Spleen (tissue), 11 donors: ENCODE results near the gene HSPB2. TPM values are rescaled to one million over a fixed set of nuclear protein-coding genes. Genes with fewer than 3 reads are reported as not detected.

Source experiments
- DNase-seq: peaks from one replicate; pipeline ENCODE4 v3.0.0-alpha.2; 2020
- H3K27ac ChIP-seq, 8 donors: fragments of 200-600 bp; sonication (generic) in 7 of 8; 1 replicate in 4 of 8; 2 replicates in 4 of 8; pipeline versions ENCODE4 v1.5.0 to v1.8.0; 2016 to 2021; ENCODE audit warnings: inconsistent platforms in 4 of 8, mild to moderate bottlenecking in 4 of 8, moderate library complexity in 1 of 8
- H3K27me3 ChIP-seq, 7 donors: fragments of 200-600 bp; sonication (generic) in 6 of 7; replicated peaks in 1 of 7; 1 replicate in 4 of 7; 2 replicates in 3 of 7; pipeline versions ENCODE4 v1.5.0 to v1.8.0; 2016 to 2021; ENCODE audit warnings: inconsistent platforms in 3 of 7, mild to moderate bottlenecking in 1 of 7
- H3K36me3 ChIP-seq, 6 donors: fragments of 200-600 bp; sonication (generic) in 5 of 6; 1 replicate in 4 of 6; 2 replicates in 2 of 6; pipeline versions ENCODE4 v1.5.0 to v1.8.0; 2016 to 2021; ENCODE audit warnings: inconsistent platforms in 2 of 6
- H3K4me1 ChIP-seq, 6 donors: fragments of 200-600 bp; sonication (generic) in 5 of 6; 1 replicate in 3 of 6; 2 replicates in 3 of 6; pipeline versions ENCODE4 v1.5.0 to v1.8.0; 2016 to 2021; ENCODE audit warnings: inconsistent platforms in 3 of 6
- H3K4me3 ChIP-seq, 8 donors: fragments of 200-600 bp; sonication (generic) in 7 of 8; 1 replicate in 4 of 8; 2 replicates in 4 of 8; pipeline versions ENCODE4 v1.5.0 to v1.8.0; 2016 to 2021; ENCODE audit warnings: inconsistent platforms in 4 of 8, mild to moderate bottlenecking in 4 of 8, moderate library complexity in 2 of 8
- H3K9me3 ChIP-seq, 8 donors: fragments of 200-600 bp; sonication (generic) in 7 of 8; 1 replicate in 4 of 8; 2 replicates in 4 of 8; pipeline versions ENCODE4 v1.5.0 to v1.8.0; 2016 to 2021; ENCODE audit warnings: inconsistent platforms in 4 of 8
- CTCF ChIP-seq, 11 experiments: fragments of 200-600 bp in 7 of 11; fragments of 450-650 bp in 4 of 11; sonication (generic) in 4 of 11; IDR thresholded peaks in 8 of 11; conservative IDR thresholded peaks in 3 of 11; 1 replicate in 7 of 11; 2 replicates in 4 of 11; pipeline versions ENCODE4 v1.4.0 to v1.8.0; 2016 to 2021; ENCODE audit warnings: antibody characterized with exemption in 11 of 11, inconsistent platforms in 4 of 11, mild to moderate bottlenecking in 1 of 11
- POLR2A ChIP-seq, 3 donors: fragments of 450-650 bp; IDR thresholded peaks; one replicate each; pipeline ENCODE4 v1.5.1; 2017; ENCODE audit warnings: antibody characterized with exemption in 3 of 3, mild to moderate bottlenecking in 1 of 3
- POLR2AphosphoS5 ChIP-seq, 3 donors: sonication (generic); formaldehyde crosslinking; IDR thresholded peaks; one replicate each; pipeline ENCODE4 v1.5.1; 2017; ENCODE audit warnings: antibody characterized with exemption in 3 of 3
- whole genome bisulfite sequencing, 5 donors: extraction: QIAGEN DNeasy Blood & Tissue Kit in 3 of 5; methylation state at CpG; one replicate each; pipeline versions ENCODE4 v1.1.5 to v1.1.7; 2013 to 2018; 5-methylcytosine and 5-hydroxymethylcytosine counted together
- intact Hi-C: fragments of 100-400 bp; cut with DNase I; formaldehyde crosslinking; loops from one replicate; pipeline ENCODE4 v1.15.0; 2023; ENCODE audit warnings: low total_unique reads
- polyA plus RNA-seq, 3 donors: library from polyadenylated mRNA; stranded (reverse); fragments of 200-250 nt; gene quantifications; one replicate each; pipeline ENCODE4 v1.2.1, GENCODE V29; 2013
- total RNA-seq, 7 donors: library from RNA; depleted of rRNA in 3 of 7; stranded (reverse); fragments of >200 nt in 3 of 7; fragmentation: NEBNext Ultra II Directional in 4 of 7; extraction: Animal tissue kit (Norgen Biotek cat#: 25700) in 4 of 7; gene quantifications; one replicate each; pipeline versions ENCODE4 v1.1.0 to v1.2.1, GENCODE V29; 2016 to 2021
- donor health status: healthy with polysubstance abuse.
- donor health status: DM: no; HTN: no; CAD: no; lungs with moderate emphysema.
- donor health status: DM: no; HTN: no; CAD: no.
- donor health status: Bipolar disorder and iron deficiency.
- donor health status: healthy.
- donor health status: DM: no; HTN: no; CAD: no.
- donor health status: DM: yes; HTN: yes; CAD: no.

HSPB2 gene
- total and polyA plus RNA-seq, 10 donors: 0.60 to 6.0 (median 1.8) TPM; not detected in 2

GRCh38 chr11:111954154-111954553 lies 41.6 kb downstream of the HSPB2 start:
- Histone ChIP-seq H3K4me3 (no peak overlapping the region), H3K9me3 (peaks cover 0 to 6% (median 0%) of the 10 kb centered on the region in 8 donors), H3K27me3 (no peaks in the 10 kb centered on the region), H3K36me3 (no peaks in the 10 kb centered on the region), H3K4me1 (peaks cover 0 to 9% (median 0%) of the 10 kb centered on the region in 6 donors), H3K27ac (no peak overlapping the region)
- TF ChIP-seq POLR2AphosphoS5 (IDR thresholded peaks at IDR 0.05): no peak
- TF ChIP-seq POLR2A (IDR thresholded peaks at IDR 0.05): no peak
- TF ChIP-seq CTCF (IDR thresholded peaks at IDR 0.05 in 8 of 11, conservative IDR thresholded peaks at IDR 0.05 in 3 of 11): no peak
- intact Hi-C loops: no loop called here
- 93 to 100% (median 97%) methylated on average over 4 of the region's 4 CpGs for WGBS, 5 donors
- no peak for DNase-seq

GRCh38 chr11:111957663-111958444 lies 45.3 kb downstream of the HSPB2 start:
- Histone ChIP-seq H3K9me3 (no peaks in the 10 kb centered on the region), H3K4me1 (no peaks in the 10 kb centered on the region), H3K27ac (no peak overlapping the region), H3K36me3 (no peaks in the 10 kb centered on the region), H3K27me3 (no peaks in the 10 kb centered on the region), H3K4me3 (no peak overlapping the region)
- 88 to 95% (median 93%) methylated on average over 4 to 12 of the region's 12 CpGs for WGBS, 5 donors
- TF ChIP-seq POLR2A (IDR thresholded peaks at IDR 0.05): no peak
- TF ChIP-seq POLR2AphosphoS5 (IDR thresholded peaks at IDR 0.05): no peak
- no peak for TF ChIP-seq CTCF (IDR thresholded peaks at IDR 0.05 in 8 of 11, conservative IDR thresholded peaks at IDR 0.05 in 3 of 11)
- no peak for DNase-seq
- intact Hi-C loops: no loop called here

GRCh38 chr11:111960916-111961315 lies 48.4 kb downstream of the HSPB2 start:
- no peak overlapping the region for H3K4me3 ChIP-seq
- TF ChIP-seq CTCF (IDR thresholded peaks at IDR 0.05 in 8 of 11, conservative IDR thresholded peaks at IDR 0.05 in 3 of 11) (no peak), POLR2A (IDR thresholded peaks at IDR 0.05) (no peak), POLR2AphosphoS5 (IDR thresholded peaks at IDR 0.05) (no peak)
- intact Hi-C loops: no loop called here
- no peaks in the 10 kb centered on the region for H3K4me1 ChIP-seq
- H3K36me3 ChIP-seq: no peaks in the 10 kb centered on the region
- WGBS, 5 donors: 81 to 87% (median 85%) methylated on average over 5 of the region's 5 CpGs
- H3K27me3 ChIP-seq: no peaks in the 10 kb centered on the region
- no peaks in the 10 kb centered on the region for H3K9me3 ChIP-seq
- no peak overlapping the region for H3K27ac ChIP-seq
- no peak for DNase-seq

- Histone ChIP-seq H3K4me1 (no peaks in the 10 kb centered on the region), H3K36me3 (no peaks in the 10 kb centered on the region), H3K27ac (no peak overlapping the region), H3K9me3 (no peaks in the 10 kb centered on the region), H3K4me3 (no peak overlapping the region), H3K27me3 (no peaks in the 10 kb centered on the region)
- no peak for DNase-seq
- TF ChIP-seq CTCF (IDR thresholded peaks at IDR 0.05 in 8 of 11, conservative IDR thresholded peaks at IDR 0.05 in 3 of 11) (no peak), POLR2AphosphoS5 (IDR thresholded peaks at IDR 0.05) (no peak), POLR2A (IDR thresholded peaks at IDR 0.05) (no peak)
- intact Hi-C loops: no loop called here
- WGBS, 5 donors: 81 to 90% (median 87%) methylated on average over 6 of the region's 6 CpGs
These were observed 49.1 kb downstream of the HSPB2 start for GRCh38 chr11:111961389-111962300.
